IMR-90 (cell line): ENCODE data around the gene TIGD7. TPM values are rescaled to one million over a fixed set of nuclear protein-coding genes. Genes with fewer than 3 reads are reported as not detected.

Experiments used
- ATAC-seq: fragments of 200-7000 bp; cut with Tn5 transposase; 2 replicates; pipeline ENCODE4 v1.9.1; 2020; ENCODE audit warnings: low read depth, mild to moderate bottlenecking, moderate library complexity
- BruUV-seq: library from RNA; stranded (reverse); fragments of 400-500 nt; replicated peaks from 2 replicates; lab custom pipeline; 2021; lab: Mats Ljungman, UMichigan
- CTCF ChIA-PET: fragments of 300-600 bp; formaldehyde crosslinking; extraction: SDS; loops from one replicate; lab custom pipeline; 2021; ENCODE audit warnings: antibody characterized with exemption; lab: Yijun Ruan, JAX
- POLR2A ChIA-PET: fragments of 300-600 bp; sonication (Branson Sonifier 250); formaldehyde crosslinking; loops from one replicate; lab custom pipeline; 2022; ENCODE audit warnings: antibody characterized with exemption; ENCODE audit not compliant: unreplicated experiment; lab: Charles Lee
- DNase-seq: peaks from one replicate; pipeline ENCODE4 v3.0.0; 2013
- H2AFZ ChIP-seq: replicated peaks from 2 replicates; pipeline ENCODE3; 2013; ENCODE audit warnings: low read length, mild to moderate bottlenecking; ENCODE audit not compliant: poor library complexity
- H2AK5ac ChIP-seq: 2 replicates; pipeline ENCODE4 v1.6.1; 2013; ENCODE audit warnings: low read depth, low read length, inconsistent platforms
- H2AK9ac ChIP-seq: replicated peaks from 2 replicates; pipeline ENCODE3; 2013; ENCODE audit warnings: mild to moderate bottlenecking, low read depth, low read length, moderate library complexity; ENCODE audit not compliant: poor library complexity
- H2BK120ac ChIP-seq: 2 replicates; pipeline ENCODE4 v1.6.1; 2013; ENCODE audit warnings: low read depth, low read length, inconsistent platforms
- H2BK15ac ChIP-seq: 3 replicates; pipeline ENCODE4 v1.6.1; 2013; ENCODE audit warnings: low read depth, low read length, inconsistent platforms
- H2BK20ac ChIP-seq: 2 replicates; pipeline ENCODE4 v1.6.1; 2013; ENCODE audit warnings: low read depth, mild to moderate bottlenecking, inconsistent platforms, low read length, moderate library complexity
- H2BK5ac ChIP-seq: 2 replicates; pipeline ENCODE4 v1.6.1; 2013; ENCODE audit warnings: mild to moderate bottlenecking, low read depth, low read length, inconsistent platforms; ENCODE audit not compliant: poor library complexity, severe bottlenecking
- H3K14ac ChIP-seq: replicated peaks from 2 replicates; pipeline ENCODE4 v1.6.1; 2013; ENCODE audit warnings: low read depth, low read length, inconsistent platforms
- H3K18ac ChIP-seq: 2 replicates; pipeline ENCODE4 v1.6.1; 2013; ENCODE audit warnings: low read depth, low read length, control low read depth
- H3K23ac ChIP-seq: 2 replicates; pipeline ENCODE4 v1.6.1; 2013; ENCODE audit warnings: low read depth, low read length, inconsistent platforms
- H3K27ac ChIP-seq: 2 replicates; pipeline ENCODE4 v1.5.1; 2013; ENCODE audit warnings: mild to moderate bottlenecking, control low read depth, low read length; ENCODE audit not compliant: insufficient read depth
- H3K27me3 ChIP-seq: 2 replicates; pipeline ENCODE4 v1.6.1; 2013; ENCODE audit warnings: low read length; ENCODE audit not compliant: control insufficient read depth, insufficient read depth
- H3K36me3 ChIP-seq: 2 replicates; pipeline ENCODE4 v1.6.1; 2013; ENCODE audit warnings: low read length, mixed read lengths; ENCODE audit not compliant: control insufficient read depth, insufficient read depth
- H3K4ac ChIP-seq: 2 replicates; pipeline ENCODE4 v1.6.1; 2013; ENCODE audit warnings: low read depth, low read length, inconsistent platforms
- H3K4me1 ChIP-seq: 2 replicates; pipeline ENCODE4 v1.6.1; 2013; ENCODE audit warnings: low read length, mixed read lengths; ENCODE audit not compliant: control insufficient read depth, insufficient read depth
- H3K4me2 ChIP-seq: 2 replicates; pipeline ENCODE4 v1.6.1; 2013; ENCODE audit warnings: low read depth, mild to moderate bottlenecking, control low read depth, low read length, moderate library complexity
- H3K4me3 ChIP-seq: 2 replicates; pipeline ENCODE4 v1.5.1; 2013; ENCODE audit warnings: low read depth, mild to moderate bottlenecking, control low read depth, low read length, moderate library complexity; ENCODE audit not compliant: insufficient read depth
- H3K56ac ChIP-seq: 2 replicates; pipeline ENCODE4 v1.6.1; 2013; ENCODE audit warnings: low read length, inconsistent platforms; ENCODE audit not compliant: insufficient read depth; ENCODE audit errors: extremely low read depth
- H3K79me1 ChIP-seq, 2 experiments: 2 replicates each; pipeline ENCODE4 v1.6.1; 2013; ENCODE audit warnings: low read length in 2 of 2, inconsistent platforms in 1 of 2, low read depth in 1 of 2
- H3K9ac ChIP-seq: 2 replicates; pipeline ENCODE4 v1.6.1; 2013; ENCODE audit warnings: low read depth, low read length, control low read depth
- H3K9me1 ChIP-seq: 2 replicates; pipeline ENCODE4 v1.6.1; 2013; ENCODE audit warnings: low read length, inconsistent platforms; ENCODE audit not compliant: insufficient read depth
- H3K9me3 ChIP-seq: 2 replicates; pipeline ENCODE4 v1.6.1; 2013; ENCODE audit warnings: low read length; ENCODE audit not compliant: control insufficient read depth, insufficient read depth
- H4K20me1 ChIP-seq: 2 replicates; pipeline ENCODE4 v1.6.1; 2013; ENCODE audit warnings: low read length, inconsistent platforms; ENCODE audit not compliant: insufficient read depth
- H4K5ac ChIP-seq: 2 replicates; pipeline ENCODE4 v1.6.1; 2013; ENCODE audit warnings: mild to moderate bottlenecking, low read depth, low read length, control low read depth
- H4K8ac ChIP-seq, 2 experiments: 2 replicates each; pipeline ENCODE4 v1.6.1; 2013; ENCODE audit warnings: low read depth in 2 of 2, low read length in 2 of 2, control low read depth in 1 of 2, inconsistent platforms in 1 of 2
- H4K91ac ChIP-seq: 2 replicates; pipeline ENCODE4 v1.6.1; 2013; ENCODE audit warnings: low read depth, low read length, inconsistent platforms; ENCODE audit not compliant: insufficient read depth
- BHLHE40 ChIP-seq: fragments of 150-350 bp; IDR thresholded peaks from 2 replicates; pipeline ENCODE4 v1.6.1; 2016; ENCODE audit warnings: mild to moderate bottlenecking, low read depth, low read length
- CEBPB ChIP-seq: IDR thresholded peaks from 2 replicates; pipeline ENCODE4 v1.6.1; 2012; ENCODE audit warnings: low read depth, low read length, improper control_type of control experiment
- CHD1 ChIP-seq: IDR thresholded peaks from 2 replicates; pipeline ENCODE4 v1.6.1; 2012; ENCODE audit warnings: low read depth, low read length, improper control_type of control experiment
- CTCF ChIP-seq: conservative IDR thresholded peaks from 2 replicates; pipeline ENCODE4 v1.5.1; 2012; ENCODE audit warnings: mild to moderate bottlenecking, low read depth, low read length, improper control_type of control experiment
- ELK1 ChIP-seq: fragments of 150-350 bp; IDR thresholded peaks from 2 replicates; pipeline ENCODE4 v1.6.1; 2016; ENCODE audit warnings: low read depth, mild to moderate bottlenecking, low read length, moderate library complexity, borderline replicate concordance
- FOS ChIP-seq: fragments of 150-350 bp; IDR thresholded peaks from 2 replicates; pipeline ENCODE4 v1.6.1; 2016; ENCODE audit warnings: low read depth, low read length
- MAFK ChIP-seq: IDR thresholded peaks from 2 replicates; pipeline ENCODE4 v1.6.1; 2012; ENCODE audit warnings: low read depth, low read length, improper control_type of control experiment
- MAZ ChIP-seq: IDR thresholded peaks from 2 replicates; pipeline ENCODE4 v1.6.1; 2012; ENCODE audit warnings: low read depth, mild to moderate bottlenecking, low read length, improper control_type of control experiment, moderate library complexity, borderline replicate concordance
- MXI1 ChIP-seq: IDR thresholded peaks from 2 replicates; pipeline ENCODE4 v1.6.1; 2012; ENCODE audit warnings: low read depth, mild to moderate bottlenecking, low read length, moderate library complexity, borderline replicate concordance
- NFE2L2 ChIP-seq: fragments of 150-350 bp; IDR thresholded peaks from 2 replicates; pipeline ENCODE4 v1.6.1; 2016; ENCODE audit warnings: low read depth, mild to moderate bottlenecking, low read length
- POLR2A ChIP-seq: IDR thresholded peaks from 2 replicates; pipeline ENCODE4 v1.6.1; 2012; ENCODE audit warnings: mild to moderate bottlenecking, low read depth, low read length
- RAD21 ChIP-seq: IDR thresholded peaks from 2 replicates; pipeline ENCODE4 v1.6.1; 2012; ENCODE audit warnings: low read length, improper control_type of control experiment
- RCOR1 ChIP-seq: IDR thresholded peaks from 2 replicates; pipeline ENCODE4 v1.6.1; 2012; ENCODE audit warnings: mild to moderate bottlenecking, low read length, improper control_type of control experiment; ENCODE audit not compliant: insufficient replicate concordance
- RFX5 ChIP-seq: IDR thresholded peaks from 2 replicates; pipeline ENCODE4 v1.8.0; 2012; ENCODE audit warnings: low read depth, mild to moderate bottlenecking, low read length, moderate library complexity
- SMC3 ChIP-seq: fragments of 150-350 bp; IDR thresholded peaks from 2 replicates; pipeline ENCODE4 v1.6.1; 2016; ENCODE audit warnings: low read depth, mild to moderate bottlenecking, antibody characterized with exemption, low read length, moderate library complexity
- USF2 ChIP-seq: fragments of 150-350 bp; IDR thresholded peaks from 2 replicates; pipeline ENCODE4 v1.6.1; 2017; ENCODE audit warnings: mild to moderate bottlenecking, antibody characterized with exemption, low read length, low read depth
- WGBS, 2 experiments: methylation state at CpG; one replicate each; pipeline versions ENCODE4 v1.1.5 to v1.1.7; 2013; ENCODE audit warnings: missing lambda C conversion rate in 2 of 2; ENCODE audit not compliant: insufficient read length in 1 of 2; ENCODE audit errors: extremely low coverage in 2 of 2; 5-methylcytosine and 5-hydroxymethylcytosine counted together
- dilution Hi-C: fragments of 300-500 bp; cut with HindIII; formaldehyde crosslinking; loops from one replicate; pipeline ENCODE4 v1.14.3; 2018; ENCODE audit warnings: low sequenced_read_pairs; ENCODE audit not compliant: unreplicated experiment
- in situ Hi-C: fragments of 300-500 bp; cut with MboI; formaldehyde crosslinking; loops from 3 replicates; pipeline ENCODE4 v1.14.3; 2019; ENCODE audit warnings: low sequenced_read_pairs, inconsistent platforms, mixed read lengths
- intact Hi-C: fragments of 100-400 bp; cut with micrococcal nuclease; formaldehyde crosslinking; loops from 2 replicates; pipeline ENCODE4 v1.10.0; 2022
- polyA plus RNA-seq, 3 experiments: library from polyadenylated mRNA; depleted of rRNA; stranded (reverse); fragments of >200 nt; gene quantifications; 2 replicates each; pipeline ENCODE4 v1.2.3, GENCODE V29; 2012; ENCODE audit warnings: low replicate concordance in 1 of 3
- total RNA-seq: library from RNA; depleted of rRNA; stranded (reverse); fragments of >200 nt; gene quantifications from 2 replicates; pipeline ENCODE4 v1.2.3, GENCODE V29; 2012

The TIGD7 gene
- total and polyA plus RNA-seq, 2 of the 4 experiments (the other 2 are of a cell fraction) = 2.5 to 2.7 TPM

- Histone ChIP-seq H3K9me3 (peaks cover 10% of the 10 kb centered on the region), H3K36me3 (no peaks in the 10 kb centered on the region), H2BK120ac (no peak overlapping the region), H2BK5ac (no peak overlapping the region), H2BK15ac (no peak overlapping the region), H4K20me1 (no peaks in the 10 kb centered on the region), H4K5ac (no peak overlapping the region), H3K4me3 (no peak overlapping the region), H3K9ac (no peak overlapping the region), H3K14ac (no peak overlapping the region), H3K79me1 (no peaks in the 10 kb centered on the region), H3K56ac (no peak overlapping the region), H3K4me2 (no peak overlapping the region), H3K23ac (no peak overlapping the region), H3K27ac (no peak overlapping the region), H4K91ac (no peak overlapping the region), H3K9me1 (no peaks in the 10 kb centered on the region), H2AK5ac (no peak overlapping the region), H3K4ac (no peak overlapping the region), H2AFZ (no peak overlapping the region), H4K8ac (no peak overlapping the region), H3K27me3 (no peaks in the 10 kb centered on the region), H3K4me1 (no peaks in the 10 kb centered on the region), H2AK9ac (no peak overlapping the region), H3K18ac (no peak overlapping the region), H2BK20ac (no peak overlapping the region)
- TF ChIP-seq FOS = no peak
- no peak for TF ChIP-seq NFE2L2
- TF ChIP-seq ELK1 = no peak
- no peak for TF ChIP-seq POLR2A
- TF ChIP-seq MAZ = no peak
- TF ChIP-seq CHD1 = no peak
- no peak for TF ChIP-seq RCOR1
- TF ChIP-seq CTCF = no peak
- TF ChIP-seq CEBPB = no peak
- TF ChIP-seq MXI1 = no peak
- no peak for TF ChIP-seq RFX5
- no peak for TF ChIP-seq USF2
- TF ChIP-seq RAD21 = no peak
- TF ChIP-seq SMC3 = no peak
- no peak for TF ChIP-seq BHLHE40
- no peak for TF ChIP-seq MAFK
- dilution Hi-C loops (no loop called here), intact Hi-C loops (no loop called here), in situ Hi-C loops (no loop called here)
- ChIA-PET POLR2A (no interaction called here), CTCF (no interaction called here)
- no peak for ATAC-seq
- BruUV-seq = no TSS peak
- DNase-seq = no peak
- no CpG with 5 or more reads among the region's 4 CpGs for WGBS, 2 experiments
These were observed 22.3 kb upstream of the TIGD7 start for GRCh38 chr16:3327514-3327913.
